Stimulated activated effector memory CD8-positive, alpha-beta T cell treated with anti-CD3 and anti-CD28 coated beads, Interleukin-12 subunit alpha, Interleukin-12 subunit beta, amount 100 ng/mL, for 72 hours (primary cell): ENCODE results near the gene UBAP2.
"Not testable (repeated sequence)": the region's sequence is repeated elsewhere in the genome, so short reads cannot be mapped to it uniquely, and the experiment has no call there.

ENCODE experiments used
- ATAC-seq: fragments of 150-1000 bp; cut with Tn5 transposase; 2 replicates; pipeline ENCODE4 v1.10.0; 2021
- DNase-seq, 2 donors: peaks; one replicate each; pipeline ENCODE4 v3.0.0; 2021 to 2022; ENCODE audit warnings: low spot score in 2 of 2
- H3K27ac Mint-ChIP-seq: one replicate; pipeline ENCODE4 v1.8.0; 2022; ENCODE audit warnings: mild to moderate bottlenecking, mixed read lengths
- H3K36me3 Mint-ChIP-seq: one replicate; pipeline ENCODE4 v1.8.0; 2022; ENCODE audit warnings: mild to moderate bottlenecking, mixed read lengths
- H3K4me1 Mint-ChIP-seq: one replicate; pipeline ENCODE4 v1.8.0; 2022; ENCODE audit warnings: mixed read lengths
- H3K4me3 Mint-ChIP-seq: one replicate; pipeline ENCODE4 v1.8.0; 2022; ENCODE audit warnings: mild to moderate bottlenecking, mixed read lengths
- H3K9me3 Mint-ChIP-seq: one replicate; pipeline ENCODE4 v1.8.0; 2022; ENCODE audit warnings: mixed read lengths

The UBAP2 gene

DNA sequence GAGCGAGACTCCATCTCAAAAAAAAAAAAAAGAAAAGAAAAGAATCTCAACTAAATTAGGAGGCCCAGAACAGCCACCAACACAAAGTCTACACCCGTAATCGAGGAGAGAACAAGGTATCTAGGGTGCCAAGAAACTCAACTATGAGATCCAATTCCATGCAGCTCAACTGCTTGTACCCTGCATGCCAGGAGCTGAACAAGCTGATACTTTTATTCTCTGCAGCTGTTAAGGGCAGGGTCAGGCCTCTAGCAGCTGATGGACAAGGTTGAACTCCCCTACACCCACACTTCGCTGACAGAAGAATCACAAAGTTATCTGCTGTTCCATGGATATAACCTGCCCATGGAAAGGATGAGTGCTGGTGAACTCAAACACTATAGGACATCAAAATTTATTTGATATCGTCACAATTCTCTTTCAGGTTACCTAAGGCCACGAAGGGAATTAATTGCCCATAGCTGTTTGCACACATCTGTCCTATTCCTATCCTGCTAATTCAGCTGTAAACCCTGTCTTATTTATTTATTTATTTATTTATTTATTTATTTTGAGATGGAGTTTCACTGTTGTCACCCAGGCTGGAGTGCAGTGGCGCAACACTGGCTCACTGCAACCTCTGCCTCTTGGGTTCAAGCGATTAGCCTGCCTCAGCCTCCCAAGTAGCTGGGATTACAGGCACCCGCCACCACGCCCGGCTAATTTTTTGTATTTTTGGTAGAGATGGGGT, 20.7 kb downstream of the UBAP2 start:
- ATAC-seq (no peak), DNase-seq (no peak)
- peaks cover 61% of the 10 kb centered on the region for H3K36me3 Mint-ChIP-seq
- no peaks in the 10 kb centered on the region for H3K9me3 Mint-ChIP-seq
- no peak overlapping the region for H3K27ac Mint-ChIP-seq
- H3K4me3 Mint-ChIP-seq, result no peak overlapping the region
- peaks cover 15% of the 10 kb centered on the region for H3K4me1 Mint-ChIP-seq

DNA sequence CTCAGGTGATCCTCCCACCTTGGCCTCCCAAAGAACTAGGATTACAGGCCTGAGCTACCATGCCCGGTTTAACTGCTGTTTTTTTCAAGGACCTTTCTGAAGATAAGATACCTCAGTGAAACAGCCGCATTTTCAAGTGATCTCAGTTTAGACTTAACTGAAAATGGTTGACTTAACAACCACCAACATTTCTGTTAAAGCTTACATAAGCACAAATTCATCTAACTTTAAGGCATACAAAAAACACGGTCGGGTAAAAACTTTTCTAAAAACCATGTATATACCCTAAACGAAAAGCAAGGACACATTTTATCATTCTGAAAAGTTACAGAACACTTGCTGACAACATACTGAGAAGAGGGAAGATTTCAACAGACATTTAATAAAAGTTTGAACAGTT, 22.9 kb downstream of the UBAP2 start:
- ATAC-seq (no peak), DNase-seq (no peak)
- H3K27ac Mint-ChIP-seq, result no peak overlapping the region
- no peaks in the 10 kb centered on the region for H3K9me3 Mint-ChIP-seq
- H3K4me3 Mint-ChIP-seq, result no peak overlapping the region
- peaks cover 54% of the 10 kb centered on the region for H3K36me3 Mint-ChIP-seq
- H3K4me1 Mint-ChIP-seq, result peaks cover 15% of the 10 kb centered on the region

DNA sequence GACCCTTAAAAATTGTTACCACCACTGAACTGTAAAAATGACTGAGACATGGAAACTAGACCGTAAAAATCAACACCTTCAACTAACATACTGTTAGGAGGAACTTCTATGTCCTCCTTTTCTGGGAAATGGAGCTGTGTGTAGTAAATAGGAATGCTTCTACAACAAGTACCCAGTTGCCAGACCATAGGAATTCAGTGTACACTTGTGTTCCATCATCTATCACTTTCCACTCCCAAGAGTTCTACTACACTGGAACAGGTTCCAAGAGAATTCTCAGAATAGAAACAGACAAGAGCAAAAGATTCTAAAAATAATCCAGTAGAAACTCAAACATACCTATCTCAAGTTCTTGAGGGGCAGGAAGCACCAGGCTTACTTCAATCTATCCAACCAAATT, 23.6 kb downstream of the UBAP2 start:
- DNase-seq (no peak), ATAC-seq (no peak)
- no peak overlapping the region for H3K27ac Mint-ChIP-seq
- peaks cover 15% of the 10 kb centered on the region for H3K4me1 Mint-ChIP-seq
- H3K4me3 Mint-ChIP-seq, result no peak overlapping the region
- H3K9me3 Mint-ChIP-seq, result no peaks in the 10 kb centered on the region
- peaks cover 46% of the 10 kb centered on the region for H3K36me3 Mint-ChIP-seq

DNA sequence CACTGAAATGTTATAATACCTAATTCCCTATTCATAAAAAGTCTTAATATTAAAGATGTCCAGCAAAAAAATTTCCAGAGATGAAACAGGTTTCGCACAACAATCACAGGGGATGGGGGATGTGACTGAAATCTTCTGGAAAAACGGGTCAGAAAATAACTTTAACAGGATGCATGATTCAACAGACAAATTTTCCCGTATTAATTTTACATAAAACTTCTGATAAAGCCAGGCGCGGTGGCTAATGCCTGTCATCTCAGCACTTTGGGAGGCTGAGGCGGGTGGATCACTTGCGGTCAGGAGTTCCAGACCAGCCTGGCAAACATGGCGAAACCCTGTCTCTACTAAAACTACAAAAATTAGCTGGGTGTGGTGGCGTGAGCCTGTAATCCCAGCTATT, 24.2 kb downstream of the UBAP2 start:
- H3K9me3 Mint-ChIP-seq, ATAC-seq, DNase-seq, H3K27ac Mint-ChIP-seq, H3K4me3 Mint-ChIP-seq: not testable (repeated sequence)
- Mint-ChIP-seq H3K36me3 (peaks cover 41% of the 10 kb centered on the region), H3K4me1 (peaks cover 15% of the 10 kb centered on the region)

DNA sequence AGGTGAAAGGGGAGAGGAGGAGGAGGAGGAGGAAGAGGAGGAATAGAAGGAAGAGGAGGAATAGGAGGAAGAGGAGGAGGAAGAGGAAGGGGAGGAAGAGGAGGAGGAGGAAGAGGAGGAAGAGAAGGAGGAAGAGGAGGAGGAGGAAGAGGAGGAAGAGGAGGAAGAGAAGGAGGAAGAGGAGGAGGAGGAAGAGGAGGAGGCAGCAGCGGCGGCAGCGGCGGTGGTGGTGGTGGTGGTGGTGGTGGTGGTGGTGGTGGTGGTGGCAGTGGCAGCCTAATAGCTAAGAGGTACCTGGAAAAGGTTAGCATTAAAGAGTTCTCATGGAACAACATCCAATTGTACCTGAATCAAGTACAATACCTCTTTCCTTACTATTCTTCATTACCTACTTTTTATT, 32.5 kb downstream of the UBAP2 start:
- H3K27ac Mint-ChIP-seq, result peak overlapping the region; percentile 40
- no peaks in the 10 kb centered on the region for H3K4me1 Mint-ChIP-seq
- H3K4me3 Mint-ChIP-seq, result no peak overlapping the region
- no peak for DNase-seq
- H3K9me3 Mint-ChIP-seq, result no peaks in the 10 kb centered on the region
- peaks cover 64% of the 10 kb centered on the region for H3K36me3 Mint-ChIP-seq
- ATAC-seq, result no peak

DNA sequence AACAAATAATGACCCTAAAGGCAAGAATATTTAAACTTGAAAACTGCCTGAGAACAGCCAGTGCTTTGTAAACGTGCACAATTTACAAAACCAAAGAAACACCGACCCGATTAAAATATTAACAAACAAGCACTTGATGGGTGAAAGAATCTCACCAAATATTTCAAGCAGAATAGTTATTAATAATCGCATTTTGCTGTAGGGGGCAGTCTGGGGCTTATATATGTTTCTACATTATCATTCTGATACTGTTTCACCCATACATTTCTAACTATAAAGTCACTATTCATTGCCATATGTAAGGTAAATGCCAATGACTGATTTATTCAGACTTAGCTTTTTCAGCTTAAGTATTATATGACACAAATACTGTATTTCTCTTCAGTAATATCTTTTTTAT, 37.7 kb downstream of the UBAP2 start:
- ATAC-seq (no peak), DNase-seq (no peak)
- Mint-ChIP-seq H3K36me3 (peaks cover 99% of the 10 kb centered on the region), H3K27ac (no peak overlapping the region), H3K9me3 (no peaks in the 10 kb centered on the region), H3K4me1 (no peaks in the 10 kb centered on the region), H3K4me3 (no peak overlapping the region)

DNA sequence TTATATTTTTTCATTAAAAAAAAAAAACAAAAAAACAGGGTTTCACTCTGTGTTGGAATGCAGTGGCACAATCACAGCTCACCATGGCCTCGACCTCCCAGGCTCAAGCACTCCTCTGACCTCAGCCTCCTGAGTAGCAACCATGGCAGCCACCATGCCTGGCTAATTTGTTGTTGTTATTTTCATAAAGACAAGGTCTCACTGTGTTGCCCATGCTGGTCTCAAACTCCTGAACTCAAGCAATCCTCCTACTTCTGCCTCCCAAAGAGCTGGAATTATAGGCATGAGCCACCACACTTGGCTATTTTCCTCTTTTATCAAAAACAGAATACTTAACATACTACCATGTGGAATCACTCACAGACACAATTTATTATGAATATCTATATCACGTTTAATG, 46.7 kb downstream of the UBAP2 start:
- ATAC-seq (no peak), DNase-seq (no peak)
- H3K4me1 Mint-ChIP-seq, result no peaks in the 10 kb centered on the region
- no peaks in the 10 kb centered on the region for H3K9me3 Mint-ChIP-seq
- peaks cover 63% of the 10 kb centered on the region for H3K36me3 Mint-ChIP-seq
- H3K27ac Mint-ChIP-seq, result no peak overlapping the region
- H3K4me3 Mint-ChIP-seq, result no peak overlapping the region

DNA sequence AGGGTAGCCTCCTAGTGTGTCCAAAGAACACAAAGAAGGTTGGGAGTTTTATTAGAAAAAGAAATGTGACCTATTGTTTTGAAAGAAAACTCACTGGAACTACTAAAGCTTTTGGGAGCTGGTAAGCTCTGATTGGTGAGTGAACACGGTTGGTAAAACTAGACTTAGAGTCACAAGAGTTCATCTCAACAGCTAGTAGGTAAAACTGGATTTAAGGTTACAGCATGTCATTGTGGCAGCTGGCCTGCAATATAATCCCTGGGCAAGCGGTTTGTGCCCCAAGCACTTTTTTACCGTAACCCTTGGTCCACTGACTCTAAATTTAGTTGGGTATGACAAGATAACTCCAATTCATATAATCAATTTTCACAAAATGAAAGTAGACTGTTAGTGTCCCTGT, 47.4 kb downstream of the UBAP2 start:
- DNase-seq, result no peak
- Mint-ChIP-seq H3K4me1 (no peaks in the 10 kb centered on the region), H3K9me3 (no peaks in the 10 kb centered on the region), H3K4me3 (no peak overlapping the region), H3K27ac (no peak overlapping the region), H3K36me3 (peaks cover 63% of the 10 kb centered on the region)
- no peak for ATAC-seq

DNA sequence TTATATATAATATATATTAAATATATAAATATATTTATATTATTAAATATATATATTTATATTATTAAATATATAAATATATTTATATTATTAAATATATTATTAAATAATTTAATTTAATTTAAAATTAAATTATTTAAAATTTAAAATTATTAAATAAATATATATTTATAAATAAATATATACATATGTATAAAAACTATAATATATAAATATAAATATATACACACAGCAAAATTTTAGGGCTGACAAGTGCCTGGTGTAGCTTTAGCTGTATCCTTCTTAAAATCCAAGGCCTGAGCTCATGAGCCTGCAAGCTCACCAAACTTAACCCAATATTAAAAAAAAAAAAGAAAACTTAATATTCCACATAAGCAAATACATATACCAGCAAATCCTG, 53.2 kb downstream of the UBAP2 start:
- ATAC-seq, result no peak
- no peak overlapping the region for H3K27ac Mint-ChIP-seq
- H3K4me1 Mint-ChIP-seq, result no peaks in the 10 kb centered on the region
- peaks cover 81% of the 10 kb centered on the region for H3K36me3 Mint-ChIP-seq
- H3K9me3 Mint-ChIP-seq, result no peaks in the 10 kb centered on the region
- DNase-seq, result no peak
- H3K4me3 Mint-ChIP-seq, result no peak overlapping the region

DNA sequence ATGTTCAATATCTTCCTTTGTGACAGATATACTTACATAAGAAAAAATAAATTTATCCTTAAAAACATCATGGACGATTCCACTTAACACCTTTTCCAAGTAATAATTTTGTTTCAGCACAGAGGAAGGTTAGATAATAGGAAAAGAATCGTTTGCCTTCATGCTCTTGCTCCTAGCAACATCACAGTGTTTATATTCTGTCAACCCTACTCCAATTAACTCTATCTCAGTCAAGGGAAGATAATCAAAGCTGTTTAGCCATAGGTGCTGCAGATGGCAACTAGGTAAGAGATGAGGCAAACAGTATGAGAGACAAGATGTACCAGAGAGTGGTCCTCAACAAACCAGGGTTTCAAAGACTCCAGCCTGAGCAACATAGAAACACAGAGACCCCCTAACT, 55.6 kb downstream of the UBAP2 start:
- no peak for DNase-seq
- Mint-ChIP-seq H3K4me3 (no peak overlapping the region), H3K36me3 (peaks cover 83% of the 10 kb centered on the region), H3K27ac (no peak overlapping the region), H3K9me3 (no peaks in the 10 kb centered on the region), H3K4me1 (peaks cover 16% of the 10 kb centered on the region)
- ATAC-seq, result no peak

DNA sequence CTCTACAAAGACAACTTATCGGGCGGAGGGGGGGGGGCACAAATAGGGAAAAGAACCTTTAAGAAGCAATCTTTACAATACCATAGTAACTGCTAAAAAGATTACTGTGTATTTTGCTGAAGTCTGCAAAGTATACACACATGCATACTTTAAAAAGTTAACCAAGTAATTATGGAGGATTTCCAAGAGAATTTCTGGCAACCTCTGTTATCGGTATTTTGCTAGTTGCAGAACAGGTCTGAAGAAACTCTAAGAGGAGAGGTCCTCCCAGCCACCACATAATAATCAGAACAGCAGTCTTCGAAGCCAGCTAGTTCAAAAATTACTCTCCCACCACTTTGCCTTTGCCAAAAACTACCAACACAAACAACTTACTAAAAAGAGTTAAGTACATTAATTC, 56.1 kb downstream of the UBAP2 start:
- Mint-ChIP-seq H3K4me3 (no peak overlapping the region), H3K27ac (no peak overlapping the region), H3K36me3 (peaks cover 83% of the 10 kb centered on the region), H3K9me3 (no peaks in the 10 kb centered on the region), H3K4me1 (peaks cover 16% of the 10 kb centered on the region)
- DNase-seq (no peak), ATAC-seq (no peak)

DNA sequence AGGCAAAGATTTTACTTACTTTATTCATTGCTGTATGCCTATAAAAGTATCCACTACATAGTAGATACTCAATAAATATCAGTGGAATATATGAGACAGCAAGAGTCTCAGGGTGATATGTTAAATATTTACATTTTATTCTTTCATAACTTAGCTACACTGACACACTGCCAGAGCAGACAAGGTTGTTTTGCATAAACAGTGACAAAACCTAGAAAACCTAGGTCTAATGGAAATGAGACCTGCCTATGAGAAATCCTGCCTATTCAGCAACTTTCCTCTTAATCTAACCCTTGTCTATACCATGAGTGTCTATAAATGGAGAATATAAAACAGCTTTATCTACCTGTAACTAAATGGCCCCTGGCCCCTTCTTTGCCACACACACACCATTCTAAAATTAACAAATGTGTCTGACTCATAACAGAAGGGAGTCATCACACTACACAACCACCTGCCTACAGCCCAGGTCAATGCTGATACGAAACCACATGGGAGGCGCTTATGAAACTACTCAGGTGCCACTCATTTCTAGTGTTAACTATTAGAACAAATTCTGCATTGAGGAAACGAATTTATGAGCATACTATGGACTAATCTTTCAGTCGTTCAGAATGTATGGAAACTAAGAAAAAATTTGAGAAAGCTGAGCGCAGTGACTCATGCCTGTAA, 60.3 kb downstream of the UBAP2 start:
- Mint-ChIP-seq H3K9me3 (no peaks in the 10 kb centered on the region), H3K4me3 (no peak overlapping the region), H3K4me1 (peaks cover 16% of the 10 kb centered on the region), H3K36me3 (peaks cover 82% of the 10 kb centered on the region), H3K27ac (peak overlapping the region; percentile 21)
- peak; percentile 100 for ATAC-seq
- DNase-seq, result no peak

DNA sequence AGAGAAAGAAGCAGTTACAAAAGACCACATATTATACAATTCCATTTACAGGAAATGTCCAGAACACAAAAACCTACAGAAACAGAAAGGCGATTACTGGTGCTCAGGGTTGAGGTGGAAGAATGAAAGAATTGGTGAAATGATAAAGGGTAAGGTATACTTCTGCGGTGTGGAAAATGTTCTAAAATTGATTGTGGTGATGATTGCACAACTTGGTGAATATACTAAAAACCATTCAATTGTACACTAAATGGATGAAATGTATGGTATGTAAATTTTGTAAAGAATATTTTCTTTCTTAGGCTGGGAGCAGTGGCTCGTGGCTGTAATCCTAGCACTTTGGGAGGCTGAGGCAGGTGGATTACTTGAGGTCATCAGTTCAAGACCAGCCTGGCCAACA, 72.3 kb downstream of the UBAP2 start:
- H3K4me1 Mint-ChIP-seq, result no peaks in the 10 kb centered on the region
- no peak for ATAC-seq
- no peak overlapping the region for H3K27ac Mint-ChIP-seq
- DNase-seq, result no peak
- peaks cover 79% of the 10 kb centered on the region for H3K36me3 Mint-ChIP-seq
- no peak overlapping the region for H3K4me3 Mint-ChIP-seq
- no peaks in the 10 kb centered on the region for H3K9me3 Mint-ChIP-seq

DNA sequence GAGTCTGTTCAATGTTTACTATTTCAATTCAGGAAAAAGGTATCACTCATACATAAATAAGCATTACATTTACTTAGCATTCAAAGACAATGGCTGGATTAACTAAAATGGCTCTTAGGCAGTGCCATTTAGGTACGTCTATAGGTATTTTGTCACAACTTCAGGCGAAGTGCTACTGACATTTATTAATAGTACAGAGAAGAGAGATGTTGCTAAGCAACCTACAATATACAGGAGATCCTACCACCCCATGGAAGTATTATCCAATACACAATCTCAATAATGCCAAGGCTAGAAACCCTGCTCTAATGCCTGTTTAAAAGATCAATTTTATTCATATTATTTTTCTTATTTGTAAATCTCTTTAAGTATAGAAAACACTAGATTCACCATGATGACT, 76.0 kb downstream of the UBAP2 start:
- DNase-seq (no peak), ATAC-seq (no peak)
- Mint-ChIP-seq H3K4me3 (no peak overlapping the region), H3K9me3 (no peaks in the 10 kb centered on the region), H3K36me3 (peaks cover 78% of the 10 kb centered on the region), H3K27ac (no peak overlapping the region), H3K4me1 (no peaks in the 10 kb centered on the region)

DNA sequence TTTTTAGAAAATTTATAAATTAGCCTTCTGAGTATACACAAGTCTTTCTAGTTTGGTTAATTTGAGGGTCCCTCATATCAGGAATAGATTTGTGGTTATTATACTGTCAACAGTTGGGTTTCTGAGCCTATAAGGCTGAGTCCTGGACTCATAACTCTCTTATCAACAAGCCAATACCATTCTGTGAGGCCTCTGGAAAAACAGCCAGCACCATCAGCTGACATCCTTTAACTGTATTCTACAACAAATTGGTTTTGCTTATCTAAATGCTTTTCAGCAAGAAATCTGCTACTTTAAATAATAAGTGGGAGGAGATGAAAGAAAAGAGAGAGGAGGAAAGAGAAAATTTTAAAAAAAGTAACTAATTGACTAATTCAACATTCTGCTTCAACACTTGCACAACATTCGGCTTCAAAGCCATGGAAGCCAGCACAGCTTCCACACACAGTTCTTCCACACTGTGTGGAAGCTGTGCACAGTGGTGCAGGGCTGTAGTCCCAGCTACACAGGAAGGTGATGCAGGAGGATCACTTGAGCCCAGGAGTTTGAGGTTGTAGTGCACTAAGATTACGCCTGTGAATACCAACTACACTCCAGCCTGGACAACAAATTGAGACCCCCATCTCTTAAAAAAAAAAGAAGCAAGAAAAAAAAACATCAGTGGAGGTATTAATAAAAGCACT, 84.5 kb downstream of the UBAP2 start:
- DNase-seq (no peak), ATAC-seq (no peak)
- no peaks in the 10 kb centered on the region for H3K9me3 Mint-ChIP-seq
- peaks cover 65% of the 10 kb centered on the region for H3K36me3 Mint-ChIP-seq
- no peak overlapping the region for H3K4me3 Mint-ChIP-seq
- H3K27ac Mint-ChIP-seq, result peak overlapping the region; percentile 71
- H3K4me1 Mint-ChIP-seq, result no peaks in the 10 kb centered on the region

DNA sequence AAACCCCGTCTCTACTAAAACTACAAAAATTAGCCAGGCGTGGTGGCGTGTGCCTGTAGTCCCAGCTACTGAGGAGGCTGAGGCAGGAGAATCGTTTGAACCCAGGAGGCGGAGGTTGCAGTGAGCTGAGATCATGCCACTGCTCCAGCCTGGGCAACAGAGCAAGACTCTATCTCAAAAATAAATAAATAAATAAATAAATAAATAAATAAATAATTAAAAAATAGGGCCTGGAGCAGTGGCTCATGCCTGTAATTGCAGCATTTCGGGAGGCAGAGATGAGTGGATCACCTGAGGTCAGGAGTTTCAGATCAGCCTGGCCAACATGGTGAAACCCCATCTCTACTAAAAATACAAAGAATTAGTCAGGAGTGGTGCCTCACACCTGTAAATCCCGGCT, 86.2 kb downstream of the UBAP2 start:
- DNase-seq, H3K4me1 Mint-ChIP-seq, H3K4me3 Mint-ChIP-seq, H3K9me3 Mint-ChIP-seq, ATAC-seq, H3K27ac Mint-ChIP-seq: not testable (repeated sequence)
- peaks cover 78% of the 10 kb centered on the region for H3K36me3 Mint-ChIP-seq
